OCI-LY7 (cell line): Measurements from ENCODE around the gene NT5M. TPM values are rescaled to one million over a fixed set of nuclear protein-coding genes. Genes with fewer than 3 reads are reported as not detected.

ENCODE experiments used
- BruUV-seq: library from RNA; stranded (reverse); fragments of 400-500 nt; replicated peaks from 2 replicates; lab custom pipeline; 2021; lab: Mats Ljungman, UMichigan
- CTCF ChIA-PET: fragments of 300-600 bp; sonication (Branson Sonifier 250); formaldehyde crosslinking; loops from one replicate; lab custom pipeline; 2022; ENCODE audit warnings: antibody characterized with exemption; ENCODE audit not compliant: unreplicated experiment; lab: Charles Lee
- POLR2A ChIA-PET: fragments of 300-600 bp; sonication (Branson Sonifier 250); formaldehyde crosslinking; loops from one replicate; lab custom pipeline; 2022; ENCODE audit warnings: antibody characterized with exemption; lab: Charles Lee
- DNase-seq: peaks from one replicate; pipeline ENCODE4 v3.0.0-alpha.2; 2015; ENCODE audit warnings: low spot score
- H2AFZ ChIP-seq: fragments of 200-600 bp; sonication (generic), shearing (Covaris generic); 2 replicates; pipeline ENCODE4 v1.6.1; 2014; ENCODE audit warnings: mild to moderate bottlenecking, antibody characterized with exemption, low read length, moderate library complexity
- H3K27ac ChIP-seq: fragments of 200-600 bp; sonication (generic); 2 replicates; pipeline ENCODE4 v1.5.1; 2014; ENCODE audit warnings: mixed run types, low read depth, mild to moderate bottlenecking, moderate library complexity, low read length, inconsistent platforms; ENCODE audit not compliant: poor library complexity, severe bottlenecking
- H3K36me3 ChIP-seq: fragments of 200-600 bp; sonication (generic); 2 replicates; pipeline ENCODE4 v1.6.1; 2014; ENCODE audit warnings: mild to moderate bottlenecking, antibody characterized with exemption, low read length, moderate library complexity, mixed read lengths; ENCODE audit not compliant: insufficient read depth
- H3K4me1 ChIP-seq: fragments of 200-600 bp; sonication (generic); 2 replicates; pipeline ENCODE4 v1.5.1; 2014; ENCODE audit warnings: mild to moderate bottlenecking, low read length; ENCODE audit not compliant: insufficient read depth, poor library complexity, severe bottlenecking
- H3K4me2 ChIP-seq: fragments of 200-600 bp; sonication (generic); 2 replicates; pipeline ENCODE4 v1.6.1; 2014; ENCODE audit warnings: mild to moderate bottlenecking, low read length
- H3K4me3 ChIP-seq: fragments of 200-600 bp; sonication (generic); 2 replicates; pipeline ENCODE4 v1.5.1; 2014; ENCODE audit warnings: mild to moderate bottlenecking, low read depth, low read length; ENCODE audit not compliant: poor library complexity, severe bottlenecking
- H3K79me2 ChIP-seq: fragments of 200-600 bp; sonication (generic); 2 replicates; pipeline ENCODE4 v1.6.1; 2016; ENCODE audit warnings: low read depth, mild to moderate bottlenecking, low read length, moderate library complexity, mixed read lengths; ENCODE audit not compliant: insufficient read depth
- H3K9me2 ChIP-seq: fragments of 200-600 bp; sonication (generic); 2 replicates; pipeline ENCODE4 v1.6.1; 2016; ENCODE audit warnings: mild to moderate bottlenecking, low read length, mixed read lengths; ENCODE audit not compliant: insufficient read depth
- H3K9me3 ChIP-seq: fragments of 200-600 bp; sonication (generic); 2 replicates; pipeline ENCODE4 v1.6.1; 2014; ENCODE audit warnings: mild to moderate bottlenecking, mixed run types, low read length, mixed read lengths
- H4K20me1 ChIP-seq: fragments of 200-600 bp; sonication (generic); 2 replicates; pipeline ENCODE4 v1.6.1; 2014; ENCODE audit warnings: mild to moderate bottlenecking, antibody characterized with exemption, low read length, moderate library complexity, mixed read lengths; ENCODE audit not compliant: insufficient read depth
- EZH2phosphoT487 ChIP-seq: fragments of 200-600 bp; sonication (generic); IDR thresholded peaks from 2 replicates; pipeline ENCODE4 v1.6.1; 2018; ENCODE audit warnings: low read depth, borderline replicate concordance, mild to moderate bottlenecking, mixed run types, antibody characterized with exemption, low read length, moderate library complexity, mixed read lengths
- intact Hi-C: fragments of 100-400 bp; cut with micrococcal nuclease; formaldehyde crosslinking; loops from one replicate; pipeline ENCODE4 v1.10.0; 2022; ENCODE audit not compliant: unreplicated experiment
- total RNA-seq, 2 experiments: library from RNA; depleted of rRNA in 1 of 2; stranded (reverse); fragments of >200 nt in 1 of 2; shearing (Covaris generic) in 1 of 2; gene quantifications; 2 replicates each; pipeline ENCODE4 v1.2.3, GENCODE V29; 2014 to 2022
- TF ChIP-seq, protein P1 (sequence below): fragments of 200-600 bp; sonication (generic); conservative IDR thresholded peaks from 2 replicates; pipeline ENCODE4 v1.5.1; 2014; ENCODE audit warnings: mild to moderate bottlenecking, antibody characterized with exemption, low read length, moderate library complexity, mixed read lengths

The NT5M gene
- total RNA-seq, 2 experiments from 2014 or later: 8.2 to 14.0 TPM

DNA sequence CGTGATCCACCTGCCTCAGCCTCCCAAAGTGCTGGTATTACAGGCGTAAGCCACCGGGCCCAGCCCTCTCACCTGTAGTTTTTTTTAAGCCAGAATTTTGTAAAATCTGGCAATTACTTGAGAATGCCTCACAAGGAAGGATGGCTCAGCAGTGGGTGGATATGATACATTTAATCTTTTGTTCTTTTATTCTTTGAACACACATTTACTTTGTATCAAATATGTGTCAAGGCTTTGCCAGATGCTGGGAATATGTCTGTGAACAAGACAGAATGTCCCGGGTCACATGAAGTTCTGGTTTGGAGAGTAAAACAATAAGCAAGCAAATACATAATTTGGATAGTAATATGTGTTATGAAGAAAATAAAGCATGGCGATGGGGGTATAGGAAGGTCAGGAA, 17.2 kb upstream of the NT5M start:
- no peaks in the 10 kb centered on the region for H4K20me1 ChIP-seq
- no peak overlapping the region for H3K4me2 ChIP-seq
- intact Hi-C loops: no loop called here
- POLR2A ChIA-PET: interaction anchor here (0.6 kb wide), 1 partner anchor 396 kb away, joined by 3 read pairs; no protein-coding TSS in a partner anchor
- no peaks in the 10 kb centered on the region for H3K36me3 ChIP-seq
- no peaks in the 10 kb centered on the region for H3K9me3 ChIP-seq
- H3K4me3 ChIP-seq: no peak overlapping the region
- H2AFZ ChIP-seq: no peak overlapping the region
- no peak overlapping the region for H3K27ac ChIP-seq
- BruUV-seq: no TSS peak
- TF ChIP-seq, protein P1, sequence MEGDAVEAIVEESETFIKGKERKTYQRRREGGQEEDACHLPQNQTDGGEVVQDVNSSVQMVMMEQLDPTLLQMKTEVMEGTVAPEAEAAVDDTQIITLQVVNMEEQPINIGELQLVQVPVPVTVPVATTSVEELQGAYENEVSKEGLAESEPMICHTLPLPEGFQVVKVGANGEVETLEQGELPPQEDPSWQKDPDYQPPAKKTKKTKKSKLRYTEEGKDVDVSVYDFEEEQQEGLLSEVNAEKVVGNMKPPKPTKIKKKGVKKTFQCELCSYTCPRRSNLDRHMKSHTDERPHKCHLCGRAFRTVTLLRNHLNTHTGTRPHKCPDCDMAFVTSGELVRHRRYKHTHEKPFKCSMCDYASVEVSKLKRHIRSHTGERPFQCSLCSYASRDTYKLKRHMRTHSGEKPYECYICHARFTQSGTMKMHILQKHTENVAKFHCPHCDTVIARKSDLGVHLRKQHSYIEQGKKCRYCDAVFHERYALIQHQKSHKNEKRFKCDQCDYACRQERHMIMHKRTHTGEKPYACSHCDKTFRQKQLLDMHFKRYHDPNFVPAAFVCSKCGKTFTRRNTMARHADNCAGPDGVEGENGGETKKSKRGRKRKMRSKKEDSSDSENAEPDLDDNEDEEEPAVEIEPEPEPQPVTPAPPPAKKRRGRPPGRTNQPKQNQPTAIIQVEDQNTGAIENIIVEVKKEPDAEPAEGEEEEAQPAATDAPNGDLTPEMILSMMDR: no peak
- no peak for TF ChIP-seq EZH2phosphoT487
- no peaks in the 10 kb centered on the region; the same call in 1 of the 2 replicates for H3K79me2 ChIP-seq
- no peak for DNase-seq
- H3K9me2 ChIP-seq: no peaks in the 10 kb centered on the region
- CTCF ChIA-PET: no interaction called here
- H3K4me1 ChIP-seq: peaks cover 7% of the 10 kb centered on the region

DNA sequence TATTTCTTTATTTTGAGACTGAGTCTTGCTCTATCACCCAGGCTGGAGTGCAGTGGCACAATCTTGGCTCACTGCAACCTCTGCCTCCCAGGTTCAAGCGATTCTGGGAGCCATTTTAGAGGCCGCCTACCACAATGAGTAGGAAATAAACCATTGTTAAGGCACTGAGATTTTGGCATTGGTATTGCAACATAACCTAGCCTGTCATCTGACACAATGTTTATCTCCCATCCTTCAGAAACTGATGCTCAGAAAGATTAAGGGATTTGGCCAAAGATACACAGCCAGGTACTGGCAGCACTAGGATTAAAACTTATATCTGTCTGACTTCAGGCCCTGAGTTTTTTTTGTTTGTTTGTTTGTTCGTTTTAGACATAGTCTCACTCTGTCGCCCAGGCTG, 14.1 kb upstream of the NT5M start:
- no peaks in the 10 kb centered on the region for H3K79me2 ChIP-seq
- no peak overlapping the region for H2AFZ ChIP-seq
- no peak overlapping the region for H3K27ac ChIP-seq
- H3K4me2 ChIP-seq: no peak overlapping the region
- intact Hi-C loops: no loop called here
- ChIA-PET CTCF (no interaction called here), POLR2A (no interaction called here)
- no peak overlapping the region for H3K4me3 ChIP-seq
- no peaks in the 10 kb centered on the region for H3K9me2 ChIP-seq
- H3K9me3 ChIP-seq: no peaks in the 10 kb centered on the region
- no peaks in the 10 kb centered on the region for H3K36me3 ChIP-seq
- H3K4me1 ChIP-seq: no peaks in the 10 kb centered on the region
- H4K20me1 ChIP-seq: no peaks in the 10 kb centered on the region
- no peak for TF ChIP-seq EZH2phosphoT487
- TF ChIP-seq, protein P1: no peak
- BruUV-seq: no TSS peak
- DNase-seq: no peak

DNA sequence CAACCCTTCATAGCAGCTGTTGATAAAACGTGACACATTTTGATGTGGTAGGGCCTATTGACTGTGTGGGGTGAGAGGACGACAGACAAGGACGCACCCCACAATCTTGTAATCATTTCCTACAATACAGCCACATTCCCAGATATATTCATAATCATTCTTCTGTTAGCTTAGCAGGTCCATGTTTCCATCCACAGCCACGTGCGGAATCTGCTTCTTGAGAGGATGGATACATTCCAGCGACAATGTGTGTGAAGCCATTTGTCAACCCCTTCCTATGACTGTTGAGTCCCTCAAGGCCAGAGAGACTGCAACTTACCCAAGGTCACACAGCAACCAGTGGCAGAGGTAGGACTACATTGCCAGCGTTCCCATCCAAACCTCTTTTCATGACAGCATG, 13.5 kb upstream of the NT5M start:
- H3K4me3 ChIP-seq: no peak overlapping the region
- H3K9me3 ChIP-seq: no peaks in the 10 kb centered on the region
- intact Hi-C loops: no loop called here
- H3K27ac ChIP-seq: no peak overlapping the region
- H3K9me2 ChIP-seq: no peaks in the 10 kb centered on the region
- H4K20me1 ChIP-seq: no peaks in the 10 kb centered on the region
- no peak for TF ChIP-seq EZH2phosphoT487
- TF ChIP-seq, protein P1: no peak
- H2AFZ ChIP-seq: no peak overlapping the region
- no peaks in the 10 kb centered on the region for H3K79me2 ChIP-seq
- H3K4me1 ChIP-seq: no peaks in the 10 kb centered on the region
- CTCF ChIA-PET: no interaction called here
- no peak overlapping the region for H3K4me2 ChIP-seq
- POLR2A ChIA-PET: no interaction called here
- BruUV-seq: no TSS peak
- no peak for DNase-seq
- H3K36me3 ChIP-seq: no peaks in the 10 kb centered on the region
